ENCODE data around the gene KAT6B.
"Not testable (repeated sequence)": the region's sequence is repeated elsewhere in the genome, so short reads cannot be mapped to it uniquely, and the experiment has no call there.

The KAT6B gene

DNA sequence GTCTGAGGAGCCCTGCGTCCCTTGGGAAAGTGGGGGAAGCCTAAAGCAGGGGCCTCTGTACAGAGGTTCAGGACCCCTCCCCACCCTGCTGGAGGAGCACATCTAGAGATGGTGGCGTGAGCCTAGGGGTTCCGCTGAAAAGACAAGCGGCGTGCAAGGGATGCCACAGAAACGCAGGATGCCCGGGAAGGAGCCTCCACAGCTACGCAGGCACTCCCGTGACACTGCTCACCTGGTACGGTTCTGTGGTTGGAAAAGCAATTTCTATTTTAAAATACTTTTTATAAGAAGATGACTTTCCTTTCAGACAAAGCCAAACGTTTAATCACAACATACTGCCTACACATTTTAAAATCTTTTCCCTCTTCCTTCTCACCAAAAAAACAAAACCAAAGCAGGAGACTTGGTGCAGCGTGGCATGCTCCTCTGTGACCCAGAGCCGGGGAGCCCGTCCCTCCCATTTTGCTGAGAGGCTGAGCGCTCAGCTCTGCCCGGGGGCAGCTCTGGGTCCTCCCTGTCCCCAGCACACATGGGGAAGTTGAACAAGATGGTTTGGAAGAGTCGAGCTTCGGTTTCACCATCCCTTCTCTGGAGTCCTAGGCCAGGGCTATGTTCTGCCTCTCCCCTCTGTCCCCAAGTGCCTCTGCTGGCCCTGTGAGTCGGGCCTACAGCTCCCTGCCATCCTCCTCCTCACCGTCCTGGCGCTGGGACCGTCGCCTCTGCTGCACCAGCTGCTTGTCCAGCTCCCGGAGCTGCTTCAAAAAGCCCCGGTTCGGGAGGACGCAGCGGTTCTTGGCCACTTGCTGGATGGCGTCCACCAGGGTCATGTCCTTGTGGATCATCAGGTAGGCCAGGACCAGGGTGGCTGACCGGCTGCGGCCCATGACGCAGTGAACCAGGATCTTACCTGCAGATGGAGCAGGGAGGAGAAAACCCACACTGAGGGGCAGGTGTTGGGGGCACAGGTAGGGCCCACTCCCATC is 211.1 kb downstream of the KAT6B start:
- DNase-seq (ENCODE audit: low read depth): no peak

DNA sequence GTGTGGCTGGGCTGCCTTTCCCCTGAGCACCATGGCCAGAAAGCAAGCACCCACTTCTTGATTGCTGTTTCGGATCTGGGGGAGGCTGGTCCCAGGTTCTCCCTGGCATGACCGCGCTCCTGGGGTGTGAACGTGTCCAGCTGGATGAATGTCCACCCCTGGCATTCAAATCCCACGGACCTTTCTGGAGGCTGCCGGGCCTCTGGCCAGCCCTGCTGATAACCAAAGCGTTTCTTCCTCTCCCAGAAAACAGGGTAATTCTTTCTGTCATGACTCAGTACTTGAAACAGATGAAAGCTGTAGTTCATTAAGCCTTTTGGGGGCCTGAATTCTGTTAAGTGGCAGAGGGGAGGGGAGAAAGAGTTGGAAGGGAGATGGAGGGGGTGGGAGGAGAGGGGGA is 211.9 kb downstream of the KAT6B start:
- DNase-seq (ENCODE audit: low read depth): no peak

DNA sequence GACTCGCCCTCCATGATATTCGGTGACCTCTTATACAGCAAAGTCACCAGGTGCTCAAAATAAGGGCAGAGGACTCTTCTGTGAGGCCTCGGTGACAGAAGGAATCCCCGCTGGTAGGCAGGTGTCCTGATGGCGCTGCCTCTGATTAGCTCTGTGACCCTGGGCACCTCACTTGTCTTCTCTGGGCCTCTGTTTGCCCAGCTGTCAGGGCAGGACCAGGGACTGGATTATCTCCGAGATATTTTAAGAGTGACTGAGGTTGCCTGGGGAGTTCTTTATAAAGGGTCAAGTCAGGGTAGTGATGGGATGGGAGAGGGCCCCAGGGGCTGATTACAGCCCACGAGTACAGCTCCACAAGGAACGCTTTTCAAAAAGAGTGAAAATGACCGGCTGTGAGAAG is 214.2 kb downstream of the KAT6B start:
- no peak for DNase-seq (ENCODE audit: low read depth)

DNA sequence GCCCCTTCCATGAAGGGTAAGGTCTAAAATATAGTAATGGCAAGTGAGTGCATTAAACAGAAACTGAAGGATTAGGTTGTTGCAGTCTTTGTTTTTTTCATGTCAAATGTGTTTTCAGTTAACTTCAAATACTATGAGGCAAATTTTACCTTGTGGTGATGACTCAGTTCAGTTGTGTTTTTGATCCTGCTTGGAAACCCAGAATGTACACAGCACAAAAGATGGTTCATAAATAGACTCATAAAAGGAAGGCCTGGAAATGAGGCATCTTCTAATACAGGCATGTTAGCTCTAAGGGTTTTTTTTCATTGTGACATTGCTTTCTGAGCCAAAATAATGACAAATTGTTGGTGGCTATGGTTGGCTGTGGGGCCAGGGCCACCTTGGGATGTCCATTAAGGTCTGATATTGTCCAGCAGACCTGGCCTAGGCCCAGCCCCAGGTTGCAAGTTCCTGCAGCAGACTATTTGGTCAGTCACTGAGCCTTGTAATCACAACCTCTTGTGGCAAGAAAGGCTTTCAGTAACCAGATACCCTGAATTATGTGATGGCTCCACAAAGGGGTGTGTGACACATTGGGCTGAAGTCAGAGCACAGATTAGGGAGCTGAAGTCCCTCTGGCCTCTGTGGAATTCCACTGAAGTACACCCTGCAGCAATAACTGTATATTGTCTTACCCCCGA is 216.0 kb downstream of the KAT6B start:
- peak; percentile 75 for DNase-seq (ENCODE audit: low read depth)

DNA sequence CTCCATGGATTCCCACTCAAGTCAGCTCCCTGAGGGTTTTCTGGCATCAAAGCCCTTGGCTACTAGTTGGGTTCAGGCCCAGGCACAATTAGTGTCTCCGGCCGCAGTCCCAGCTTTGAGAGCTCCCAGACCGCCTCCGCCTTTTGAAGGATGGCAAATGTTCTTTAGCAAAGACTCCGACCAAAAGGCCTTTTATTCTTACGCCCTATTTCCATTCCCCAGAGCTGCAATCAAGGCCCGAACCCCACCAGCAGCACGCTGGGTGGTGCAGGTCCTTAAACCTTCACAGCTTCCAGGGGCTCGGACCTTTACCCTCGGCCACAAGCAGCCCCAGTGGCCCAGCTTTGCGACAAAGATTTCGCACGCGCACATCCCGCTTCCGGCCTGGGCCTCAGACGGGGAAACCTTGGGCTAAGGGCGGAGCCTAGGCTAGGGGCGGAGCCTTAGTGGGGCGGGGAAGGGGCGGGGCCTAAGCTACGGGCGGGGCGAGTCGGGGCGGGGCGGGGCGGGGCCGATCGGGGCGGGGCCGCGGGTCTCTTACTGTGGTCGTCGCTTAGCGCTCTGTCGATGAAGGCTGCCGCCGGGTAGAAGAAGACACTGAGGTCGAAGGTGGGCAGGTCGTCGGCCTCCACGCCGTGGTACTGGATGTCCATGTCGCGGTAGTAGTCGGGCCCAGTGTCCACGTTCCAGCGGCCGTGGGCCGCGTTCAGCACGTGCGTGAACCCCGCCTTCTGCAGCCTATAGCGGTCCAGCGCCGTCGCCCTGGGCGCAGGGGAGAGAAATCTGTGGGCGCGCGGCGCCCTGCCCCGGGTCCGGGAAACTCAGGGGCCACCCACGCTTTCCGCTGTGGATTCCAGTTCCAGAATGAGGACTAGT is 217.1 kb downstream of the KAT6B start:
- DNase-seq (ENCODE audit: low read depth): no peak

DNA sequence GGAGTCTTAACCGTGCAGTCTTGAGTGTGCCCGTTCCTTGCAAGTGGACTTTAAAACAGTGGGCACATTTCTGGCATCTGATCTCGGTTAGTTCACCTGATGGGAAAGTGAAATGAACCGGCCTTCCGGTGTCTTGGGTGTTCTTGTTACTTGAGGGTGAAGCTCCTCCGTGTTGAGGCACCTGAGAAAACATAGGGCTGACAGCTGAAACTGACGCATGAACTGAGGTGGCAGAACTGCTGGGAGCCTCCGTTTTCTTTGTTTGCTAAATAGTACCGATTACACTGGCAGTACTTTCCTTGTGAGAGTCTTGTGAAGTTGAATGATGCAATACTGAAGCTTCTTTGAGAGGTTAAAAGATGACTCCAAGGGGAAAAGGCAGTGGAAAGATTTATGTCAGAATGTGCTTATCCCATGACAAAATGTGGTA is 222.3 kb downstream of the KAT6B start:
- DNase-seq (ENCODE audit: low read depth): peak; percentile 52

DNA sequence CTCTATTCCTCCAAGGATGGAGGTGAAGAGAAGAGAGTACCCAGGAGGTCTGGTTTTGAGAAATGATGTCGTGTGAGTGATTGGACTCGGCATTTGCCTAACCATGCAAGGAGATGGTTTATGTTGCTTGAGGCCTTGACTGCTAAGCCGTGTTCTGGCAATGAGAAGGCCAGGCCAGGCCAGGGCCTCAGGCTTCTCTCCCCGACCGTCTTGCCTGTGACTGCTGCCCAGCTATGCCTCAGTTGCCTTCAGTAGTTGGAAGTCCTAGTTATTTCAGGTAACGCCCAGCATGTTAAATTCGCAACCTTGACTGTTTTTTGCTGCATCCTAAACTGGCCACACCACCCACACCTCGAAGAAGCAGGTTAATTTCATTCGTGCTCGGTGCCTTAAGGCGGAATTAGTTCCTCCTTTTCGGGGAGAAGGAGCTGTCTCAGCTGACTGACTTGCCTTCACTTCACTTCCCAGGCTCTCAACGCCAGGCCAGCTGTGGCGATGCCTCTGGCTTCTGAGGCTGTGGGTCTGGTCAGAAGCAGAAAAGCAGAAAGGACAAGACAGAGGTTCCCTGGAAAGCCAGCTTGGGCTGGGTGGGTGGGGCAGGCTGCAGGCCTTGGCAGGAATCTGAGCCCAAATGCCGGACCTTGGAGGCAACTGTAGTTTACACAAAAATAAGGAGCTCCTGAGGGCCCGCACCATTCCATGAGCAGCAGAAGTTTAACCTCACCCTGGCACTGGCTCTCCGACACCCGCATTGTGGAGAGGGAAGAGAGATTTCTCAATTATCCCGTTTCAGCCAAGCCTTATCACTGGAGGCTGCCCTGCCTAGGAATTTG is 223.1 kb downstream of the KAT6B start:
- no peak for DNase-seq (ENCODE audit: low read depth)

DNA sequence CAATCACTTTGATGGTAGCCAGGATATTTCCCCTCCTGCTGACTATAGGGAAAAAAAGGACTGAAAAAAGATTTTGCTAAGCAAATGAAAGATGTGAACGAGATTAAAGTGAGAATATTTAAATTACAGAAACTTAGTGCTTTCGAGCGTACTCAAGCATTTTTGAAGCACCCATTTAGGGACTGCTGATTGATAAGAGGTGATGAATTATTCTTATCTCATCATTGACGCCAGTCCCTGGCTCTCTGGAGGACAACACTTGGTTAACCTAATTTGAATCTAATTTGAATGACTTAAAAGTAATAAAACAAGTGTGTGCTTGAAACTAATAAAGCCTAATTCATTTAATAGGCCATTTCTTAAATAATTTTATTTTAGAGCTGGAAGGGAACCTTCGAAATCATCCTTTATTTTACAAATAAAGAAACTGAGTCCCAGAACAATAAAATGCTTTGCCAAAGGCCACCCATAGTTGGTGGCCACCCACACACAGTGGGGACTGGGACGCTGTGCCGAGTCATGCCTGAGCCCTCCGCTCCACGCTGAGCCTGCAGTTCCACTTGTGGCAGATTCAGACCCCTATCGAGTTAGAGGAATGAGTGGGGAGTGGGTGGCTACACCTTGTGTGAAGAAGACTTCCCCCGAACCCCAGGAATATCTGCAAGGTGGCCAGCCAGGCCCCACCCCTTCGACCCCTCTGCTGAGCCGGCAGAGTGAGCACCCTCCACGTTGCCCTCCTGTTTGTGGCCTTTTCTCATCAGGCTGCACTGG is 223.9 kb downstream of the KAT6B start:
- DNase-seq (ENCODE audit: low read depth): no peak

DNA sequence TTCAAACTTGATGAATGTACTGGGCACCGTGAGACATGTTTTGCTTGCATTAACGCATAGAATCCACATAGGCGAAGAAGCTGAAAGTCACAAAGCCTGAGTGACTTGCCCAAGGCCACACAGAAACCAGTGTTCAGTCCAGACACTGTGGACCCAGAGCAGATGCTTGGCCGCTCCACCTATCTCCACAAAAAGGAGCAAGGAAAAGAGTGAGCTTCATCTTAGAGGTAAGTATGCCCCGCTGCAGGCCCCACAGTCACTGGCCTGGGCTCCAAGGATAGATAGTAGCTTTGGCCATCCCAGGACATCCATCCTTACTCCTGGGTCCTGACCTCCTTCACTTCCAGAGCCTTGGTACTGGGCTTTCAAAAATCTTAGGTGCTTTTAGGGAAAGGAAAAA is 224.9 kb downstream of the KAT6B start:
- DNase-seq (ENCODE audit: low read depth): no peak

DNA sequence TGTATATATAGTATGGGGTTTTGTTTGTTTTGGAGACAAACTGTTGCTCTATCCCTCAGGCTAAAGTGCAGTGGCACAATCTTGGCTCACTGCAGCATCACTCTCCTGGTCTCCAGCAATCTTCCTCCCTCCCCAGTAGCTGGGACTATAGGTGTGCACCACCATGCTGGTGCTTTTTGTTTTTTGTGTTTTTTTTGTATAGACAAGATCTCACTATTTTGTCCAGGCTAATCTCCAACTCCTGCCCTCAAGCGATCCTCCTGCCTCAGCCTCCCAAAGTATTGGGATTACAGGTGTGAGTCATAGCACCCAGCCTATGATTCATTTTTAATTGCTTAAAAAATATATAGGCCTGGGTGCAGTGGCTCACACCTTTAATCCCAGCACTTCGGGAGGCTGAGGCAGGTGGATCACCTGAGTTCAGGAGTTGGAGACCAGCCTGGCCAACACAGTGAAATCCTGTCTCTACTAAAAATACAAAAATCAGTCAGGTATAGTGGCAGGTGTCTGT is 229.6 kb downstream of the KAT6B start:
- not testable (repeated sequence) for DNase-seq (ENCODE audit: low read depth)

DNA sequence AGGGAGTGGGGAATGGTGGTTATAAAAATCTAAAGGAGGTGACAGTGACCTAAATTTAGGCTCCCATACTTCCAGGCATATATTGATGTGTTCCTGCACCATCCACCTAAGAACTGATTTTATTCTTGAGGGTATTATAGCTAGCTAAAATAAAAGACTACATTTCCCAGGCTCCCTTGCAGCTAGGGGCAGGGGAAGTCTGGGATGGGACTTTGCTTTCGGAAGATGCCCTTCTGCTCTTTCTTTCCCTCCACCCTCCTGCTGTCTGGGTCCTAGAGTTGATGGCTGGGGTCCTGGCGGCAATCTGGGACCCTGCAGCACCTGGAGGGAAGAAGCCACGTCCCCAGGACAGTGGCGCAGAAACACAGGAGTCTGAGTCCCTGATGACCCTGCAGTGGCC is 231.3 kb downstream of the KAT6B start:
- no peak for DNase-seq (ENCODE audit: low read depth)

DNA sequence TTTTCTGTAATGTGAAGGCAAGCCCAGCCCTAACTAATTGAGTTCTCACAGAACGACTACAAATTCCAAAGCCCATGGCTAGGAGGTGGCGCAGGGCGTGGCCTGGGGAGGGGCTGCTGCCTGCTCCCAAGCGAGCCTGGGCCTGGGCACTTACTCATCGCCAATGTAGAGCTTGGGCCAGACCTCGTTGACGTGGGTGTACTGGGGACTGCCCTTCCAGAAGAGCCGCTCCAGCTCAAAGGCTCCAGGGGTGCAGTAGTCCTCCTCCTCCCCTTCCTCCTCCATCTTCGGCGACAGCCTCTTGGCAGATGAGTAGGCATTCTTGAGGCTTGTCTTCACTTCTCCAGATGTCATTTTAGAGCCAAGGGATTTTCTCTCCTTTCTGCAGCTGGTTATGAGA is 231.8 kb downstream of the KAT6B start:
- peak; percentile 33 for DNase-seq (ENCODE audit: low read depth)

DNA sequence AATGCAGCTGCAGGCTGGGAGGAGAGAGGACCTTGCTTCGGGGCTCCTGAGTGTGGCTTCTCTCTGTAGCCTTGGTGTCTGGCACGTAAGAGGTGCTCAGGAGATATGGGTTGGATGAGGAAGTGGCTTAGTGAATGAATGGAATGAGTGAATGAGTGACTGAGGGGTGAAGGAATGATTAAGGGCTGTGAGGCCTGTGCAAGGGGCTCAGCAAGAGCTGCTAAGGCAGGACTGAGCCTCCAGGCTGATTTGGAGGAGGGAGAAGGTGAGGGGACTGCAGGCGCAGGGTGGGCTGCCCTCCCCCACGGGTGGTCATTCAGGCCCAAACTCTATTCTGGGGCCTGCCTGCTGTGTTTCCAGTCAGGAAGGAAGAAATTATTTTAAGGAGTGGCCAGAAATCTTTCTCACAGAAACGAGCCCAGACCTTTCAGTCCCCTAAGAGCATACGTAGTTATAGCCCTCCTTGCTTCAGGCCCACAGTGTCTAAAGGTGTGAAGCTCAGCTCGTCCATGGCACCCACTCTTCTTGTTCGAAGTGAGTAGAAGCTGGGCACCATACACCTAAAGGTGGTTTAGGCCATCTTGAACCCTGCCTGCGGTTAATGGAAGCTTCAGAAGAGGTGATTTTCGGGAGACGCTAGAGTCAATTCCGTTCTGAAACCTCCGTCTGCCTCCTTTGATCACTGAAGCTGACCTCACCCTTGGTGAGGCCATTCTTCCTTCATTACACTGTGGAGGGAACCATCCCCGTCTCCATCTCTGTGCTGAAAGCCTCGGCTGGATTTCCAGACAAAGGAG is 235.5 kb downstream of the KAT6B start:
- DNase-seq (ENCODE audit: low read depth): no peak

DNA sequence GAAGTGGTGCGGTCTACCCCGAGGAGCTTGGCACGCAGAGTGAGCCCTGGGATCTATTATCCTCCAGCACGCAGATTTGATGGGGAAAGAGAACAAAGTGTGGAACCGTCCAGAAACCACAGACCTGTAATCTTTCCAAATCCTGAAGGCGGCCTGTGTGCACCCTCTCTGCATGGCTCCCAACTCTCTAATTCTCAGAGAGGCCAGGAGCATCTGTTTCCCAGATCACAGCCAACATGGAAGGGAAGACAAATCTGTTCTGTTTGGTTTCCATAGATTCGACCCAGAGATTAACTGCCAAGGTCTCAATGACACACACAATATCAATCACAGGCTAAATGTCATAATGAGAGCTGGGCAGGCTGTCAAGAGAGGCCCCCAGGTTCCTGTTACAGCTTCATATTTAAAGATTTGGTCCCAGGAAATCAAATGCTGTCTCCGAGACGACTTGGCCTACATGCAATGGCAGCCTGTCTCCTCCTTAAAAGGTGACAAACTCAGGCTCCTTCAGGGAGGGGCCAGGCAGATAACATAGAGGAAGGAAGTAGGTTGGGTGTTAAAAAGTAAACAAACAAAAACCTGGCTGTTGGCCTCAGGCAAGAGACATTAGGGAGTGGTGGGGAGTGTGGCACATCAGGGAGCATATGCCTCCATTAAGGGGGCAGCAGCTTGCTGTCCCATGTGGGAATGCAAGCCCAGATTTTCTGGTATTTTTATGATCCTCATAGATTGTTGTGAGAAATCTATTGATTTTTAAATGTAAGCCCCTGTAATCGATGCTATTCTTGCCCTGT is 236.3 kb downstream of the KAT6B start:
- peak; percentile 92 for DNase-seq (ENCODE audit: low read depth)

DNA sequence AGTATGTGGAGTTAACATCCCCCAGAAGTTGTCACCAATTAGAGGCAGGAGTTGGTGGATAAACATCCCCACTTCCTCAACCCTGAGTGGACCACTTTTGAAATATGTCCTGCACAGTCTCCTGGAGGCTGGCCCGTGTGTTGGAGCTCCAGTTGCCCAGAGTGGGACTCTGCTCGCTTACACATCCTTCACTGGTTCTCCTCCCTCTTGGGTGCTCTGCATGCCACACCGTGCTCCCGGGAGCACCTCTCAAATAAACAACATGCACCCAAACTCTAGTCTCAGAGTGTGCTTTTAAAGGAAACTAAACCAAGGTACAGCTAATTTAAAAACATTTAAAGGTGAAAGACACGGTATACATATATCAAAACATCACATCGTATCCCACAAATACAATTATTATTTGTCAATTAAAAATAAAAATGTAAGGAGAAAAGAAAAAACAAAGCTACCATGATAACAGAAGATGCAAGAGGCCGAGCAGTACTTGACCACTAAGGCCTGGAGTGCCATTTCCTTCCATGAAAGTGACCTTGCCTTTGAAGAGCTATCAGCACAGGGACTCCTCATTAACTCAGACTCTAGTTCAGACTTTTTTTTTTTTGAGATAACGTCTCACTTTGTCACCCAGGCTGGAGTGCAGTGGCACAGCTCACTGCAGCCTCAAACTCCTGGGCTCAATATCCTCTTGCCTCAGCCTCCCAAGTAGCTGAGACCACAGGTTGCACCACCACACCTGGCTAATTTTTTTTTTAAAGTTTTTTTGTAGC is 237.2 kb downstream of the KAT6B start:
- no peak for DNase-seq (ENCODE audit: low read depth)

DNA sequence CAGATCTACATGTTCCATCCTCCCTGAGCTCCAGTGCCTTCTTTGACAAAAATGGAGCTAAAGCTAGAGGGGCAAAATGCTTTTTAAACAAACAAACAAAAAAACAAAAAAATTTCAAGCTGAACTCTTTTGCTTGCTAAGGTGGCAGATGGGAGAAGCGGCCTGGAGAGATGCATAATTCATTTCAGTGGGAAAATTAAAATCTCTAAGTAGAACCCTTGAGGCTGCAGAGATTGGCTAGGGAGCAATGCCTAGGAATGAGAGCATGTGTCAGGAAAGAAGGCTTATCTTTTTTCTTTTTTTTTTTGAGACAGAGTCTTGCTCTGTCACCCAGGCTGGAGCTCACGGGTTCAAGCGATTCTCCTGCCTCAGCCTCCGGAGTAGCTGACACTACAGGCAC is 238.7 kb downstream of the KAT6B start:
- no peak for DNase-seq (ENCODE audit: low read depth)

DNA sequence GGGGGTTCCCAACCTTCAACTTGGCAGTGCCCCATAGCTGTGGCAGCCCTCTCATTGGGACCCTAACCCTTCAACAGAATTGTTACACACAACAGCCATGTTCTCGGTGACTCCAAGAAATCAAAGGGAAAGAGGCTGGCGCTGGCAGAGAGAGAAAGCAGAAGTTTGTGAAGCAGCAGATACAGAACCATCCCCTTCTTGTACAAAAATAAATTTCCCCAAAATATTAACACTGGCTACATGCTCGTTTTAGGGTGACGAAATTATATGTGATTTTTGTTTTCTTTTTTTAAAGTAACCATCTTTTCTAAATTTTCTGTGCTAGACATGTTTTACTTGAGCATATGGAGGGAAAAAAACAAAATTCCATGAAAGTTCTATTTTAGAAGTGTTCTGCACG is 239.9 kb downstream of the KAT6B start:
- no peak for DNase-seq (ENCODE audit: low read depth)

DNA sequence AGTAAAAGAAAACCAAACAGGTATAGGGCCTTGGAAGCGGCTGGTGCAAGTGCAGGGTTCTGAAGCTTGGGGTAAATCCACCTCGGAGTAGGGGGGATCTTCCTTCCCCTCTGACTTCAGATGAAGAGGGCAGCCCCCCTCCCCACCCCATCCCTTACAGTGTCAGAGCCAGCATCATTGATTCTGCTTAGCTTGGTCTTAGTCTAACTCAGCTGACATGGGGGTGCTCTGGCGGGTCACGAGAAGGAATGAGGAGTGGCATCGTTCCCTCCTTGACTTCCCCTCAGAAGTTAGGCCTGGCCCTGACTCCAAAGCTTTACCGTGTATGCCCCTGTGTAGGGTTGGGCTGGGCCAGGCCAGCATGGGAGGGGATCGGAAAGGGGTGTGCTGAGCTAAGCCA is 240.9 kb downstream of the KAT6B start:
- no peak for DNase-seq (ENCODE audit: low read depth)

Data from fibroblast of gingiva (primary cell).